HEK293 (cell line): ENCODE results near the gene DBF4B.
A peak's percentile ranks its signal among the peaks of the same experiment; 100 is the strongest.

Experiments
- CTCF ChIA-PET: fragments of 350-600 bp; formaldehyde crosslinking; extraction: SDS; loops from one replicate; lab custom pipeline; 2021; ENCODE audit warnings: antibody characterized with exemption; lab: Yijun Ruan, JAX
- POLR2A ChIA-PET: fragments of 300-600 bp; formaldehyde crosslinking; extraction: SDS; loops from one replicate; lab custom pipeline; 2020; ENCODE audit warnings: antibody characterized with exemption, inconsistent platforms; lab: Yijun Ruan, JAX
- H3K27ac ChIP-seq: fragments of 200-500 bp; sonication (Bioruptor generic); 2 replicates; pipeline ENCODE4 v1.5.1; 2014; ENCODE audit warnings: low read depth, low read length, control low read depth, inconsistent platforms; ENCODE audit errors: extremely low read depth
- H3K36me3 ChIP-seq, 2 experiments: fragments of 200-500 bp in 1 of 2; sonication (Bioruptor generic) in 1 of 2; 1 replicate in 1 of 2; 2 replicates in 1 of 2; pipeline ENCODE4 v1.5.1; 2014 to 2017; ENCODE audit warnings: inconsistent platforms in 2 of 2, low read length in 2 of 2; ENCODE audit not compliant: control insufficient read depth in 2 of 2, insufficient read depth in 1 of 2
- H3K4me1 ChIP-seq: fragments of 200-500 bp; sonication (Bioruptor generic); 2 replicates; pipeline ENCODE4 v1.5.1; 2014; ENCODE audit warnings: mild to moderate bottlenecking, low read length, inconsistent platforms; ENCODE audit not compliant: control insufficient read depth, insufficient read depth
- H3K4me3 ChIP-seq: 2 replicates; pipeline ENCODE4 v1.5.1; 2011; ENCODE audit warnings: low read depth, mild to moderate bottlenecking, control low read depth, low read length, moderate library complexity
- H3K9me3 ChIP-seq: fragments of 200-500 bp; sonication (Bioruptor generic); 2 replicates; pipeline ENCODE4 v1.5.1; 2014; ENCODE audit warnings: low read depth, low read length, inconsistent platforms; ENCODE audit not compliant: control insufficient read depth, insufficient read depth
- BCL11B ChIP-seq: fragments of 450-650 bp; formaldehyde crosslinking; IDR thresholded peaks from 2 replicates; pipeline ENCODE4 v1.5.1; 2016; ENCODE audit warnings: low read depth, missing biosample characterization, missing genetic modification characterization
- MEIS1 ChIP-seq: sonication (generic); formaldehyde crosslinking; IDR thresholded peaks from 2 replicates; pipeline ENCODE4 v1.8.1; 2022; ENCODE audit warnings: missing genetic modification reagents, mild to moderate bottlenecking, borderline replicate concordance
- SP3 ChIP-seq: fragments of 450-650 bp; formaldehyde crosslinking; IDR thresholded peaks from 2 replicates; pipeline ENCODE4 v1.5.1; 2016; ENCODE audit warnings: missing biosample characterization, missing genetic modification characterization
- SP7 ChIP-seq: fragments of 450-650 bp; formaldehyde crosslinking; IDR thresholded peaks from 2 replicates; pipeline ENCODE4 v1.5.1; 2016; ENCODE audit warnings: missing biosample characterization, missing genetic modification characterization
- ZBTB17 ChIP-seq: fragments of 450-650 bp; formaldehyde crosslinking; IDR thresholded peaks from 2 replicates; pipeline ENCODE4 v1.5.1; 2016; ENCODE audit warnings: missing biosample characterization, missing genetic modification characterization
- ZNF19 ChIP-seq: fragments of 450-650 bp; formaldehyde crosslinking; IDR thresholded peaks from 2 replicates; pipeline ENCODE4; 2016; ENCODE audit warnings: missing biosample characterization, missing genetic modification characterization, low read depth
- ZNF521 ChIP-seq: fragments of 450-650 bp; formaldehyde crosslinking; IDR thresholded peaks from 2 replicates; pipeline ENCODE4 v1.5.1; 2017; ENCODE audit warnings: missing biosample characterization, mild to moderate bottlenecking, missing genetic modification characterization
- TF ChIP-seq, protein P1 (sequence below): fragments of 450-650 bp; formaldehyde crosslinking; IDR thresholded peaks from 2 replicates; pipeline ENCODE4 v1.5.1; 2016; ENCODE audit warnings: missing biosample characterization, missing genetic modification characterization
- TF ChIP-seq, protein P2 (sequence below): fragments of 450-650 bp; formaldehyde crosslinking; IDR thresholded peaks from 2 replicates; pipeline ENCODE4 v1.5.1; 2016; ENCODE audit warnings: missing biosample characterization, missing genetic modification characterization
- TF ChIP-seq, protein P3 (sequence below): fragments of 450-650 bp; formaldehyde crosslinking; IDR thresholded peaks from 2 replicates; pipeline ENCODE4 v1.5.1; 2016; ENCODE audit warnings: missing biosample characterization, missing genetic modification characterization

Gene DBF4B

DNA sequence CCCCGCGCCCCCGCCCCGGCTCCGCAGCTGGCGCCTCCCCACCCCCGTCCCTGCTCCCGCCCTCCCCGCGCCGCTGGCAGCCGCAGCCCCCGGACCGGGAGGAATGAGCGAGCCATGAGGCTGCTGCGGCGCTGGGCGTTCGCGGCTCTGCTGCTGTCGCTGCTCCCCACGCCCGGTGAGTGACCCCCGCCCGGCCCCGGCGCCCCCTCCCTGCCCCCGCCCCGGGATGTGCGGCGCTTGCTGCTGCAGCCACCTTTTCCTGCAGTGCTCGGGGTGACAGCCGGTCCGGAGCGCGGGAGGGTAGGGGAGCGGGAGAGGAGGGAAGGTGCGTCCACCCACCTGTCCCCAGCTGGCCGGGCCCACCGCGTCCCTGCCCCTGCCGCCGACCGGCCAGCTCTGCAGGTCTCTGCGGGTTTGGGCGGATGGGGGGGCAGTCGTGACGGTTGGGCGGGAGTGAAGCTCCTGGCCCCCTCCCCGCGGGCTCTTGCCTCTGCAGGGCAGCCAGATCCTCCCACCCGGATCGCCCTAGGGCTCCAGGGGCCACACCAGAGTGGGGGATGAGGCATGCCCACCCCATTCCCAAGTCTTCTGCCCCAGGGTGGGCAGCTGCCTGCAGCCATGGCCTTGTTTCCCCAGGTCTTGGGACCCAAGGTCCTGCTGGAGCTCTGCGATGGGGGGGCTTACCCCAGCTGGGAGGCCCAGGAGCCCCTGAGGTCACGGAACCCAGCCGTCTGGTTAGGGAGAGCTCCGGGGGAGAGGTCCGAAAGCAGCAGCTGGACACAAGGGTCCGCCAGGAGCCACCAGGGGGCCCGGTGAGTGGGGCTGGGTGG is 50.8 kb downstream of the DBF4B start (continued):
- TF ChIP-seq MEIS1 (CRISPR knock-in tag) = no peak

DNA sequence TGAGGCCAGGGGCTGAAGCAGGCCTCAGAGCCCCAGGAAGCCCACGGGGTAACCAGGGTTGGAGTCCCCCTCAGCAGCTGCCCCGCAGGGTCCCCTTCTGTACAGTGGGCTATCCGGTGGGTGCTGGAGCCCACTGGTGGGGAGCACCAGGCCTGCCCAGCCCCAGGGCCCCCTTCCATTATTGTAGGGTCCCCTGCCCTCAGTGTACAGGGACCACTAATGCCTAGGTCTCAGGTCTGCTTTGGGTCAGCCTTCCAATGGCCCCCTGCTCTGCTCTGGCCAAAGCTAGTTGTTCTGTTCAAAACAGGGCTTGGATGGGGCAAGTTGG is 51.4 kb downstream of the DBF4B start:
- ChIA-PET POLR2A (interaction anchor here (0.6 to 1.6 kb wide), 4 partner anchors 38 to 159 kb away, joined by 3 to 4 read pairs (median 3); partner anchors contain the start of gene DBF4B), CTCF (interaction anchor here (0.6 kb wide), 1 partner anchor 392 kb away, joined by 5 read pairs; no protein-coding TSS in a partner anchor)
- Histone ChIP-seq H3K36me3 (no peaks in the 10 kb centered on the region), H3K27ac (peak overlapping the region; percentile 34; the same call in 1 of the 2 replicates), H3K4me1 (peaks cover 3% of the 10 kb centered on the region), H3K9me3 (no peaks in the 10 kb centered on the region), H3K4me3 (no peak overlapping the region)
- TF ChIP-seq, protein P1, sequence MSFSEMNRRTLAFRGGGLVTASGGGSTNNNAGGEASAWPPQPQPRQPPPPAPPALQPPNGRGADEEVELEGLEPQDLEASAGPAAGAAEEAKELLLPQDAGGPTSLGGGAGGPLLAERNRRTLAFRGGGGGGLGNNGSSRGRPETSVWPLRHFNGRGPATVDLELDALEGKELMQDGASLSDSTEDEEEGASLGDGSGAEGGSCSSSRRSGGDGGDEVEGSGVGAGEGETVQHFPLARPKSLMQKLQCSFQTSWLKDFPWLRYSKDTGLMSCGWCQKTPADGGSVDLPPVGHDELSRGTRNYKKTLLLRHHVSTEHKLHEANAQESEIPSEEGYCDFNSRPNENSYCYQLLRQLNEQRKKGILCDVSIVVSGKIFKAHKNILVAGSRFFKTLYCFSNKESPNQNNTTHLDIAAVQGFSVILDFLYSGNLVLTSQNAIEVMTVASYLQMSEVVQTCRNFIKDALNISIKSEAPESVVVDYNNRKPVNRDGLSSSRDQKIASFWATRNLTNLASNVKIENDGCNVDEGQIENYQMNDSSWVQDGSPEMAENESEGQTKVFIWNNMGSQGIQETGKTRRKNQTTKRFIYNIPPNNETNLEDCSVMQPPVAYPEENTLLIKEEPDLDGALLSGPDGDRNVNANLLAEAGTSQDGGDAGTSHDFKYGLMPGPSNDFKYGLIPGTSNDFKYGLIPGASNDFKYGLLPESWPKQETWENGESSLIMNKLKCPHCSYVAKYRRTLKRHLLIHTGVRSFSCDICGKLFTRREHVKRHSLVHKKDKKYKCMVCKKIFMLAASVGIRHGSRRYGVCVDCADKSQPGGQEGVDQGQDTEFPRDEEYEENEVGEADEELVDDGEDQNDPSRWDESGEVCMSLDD = 0 out of 2 replicates have a peak, but pooled peaks have one; percentile 12
- no peak for TF ChIP-seq BCL11B (tag by site-specific recombination)
- TF ChIP-seq ZNF19 (tag by site-specific recombination) = no peak
- TF ChIP-seq, protein P2, sequence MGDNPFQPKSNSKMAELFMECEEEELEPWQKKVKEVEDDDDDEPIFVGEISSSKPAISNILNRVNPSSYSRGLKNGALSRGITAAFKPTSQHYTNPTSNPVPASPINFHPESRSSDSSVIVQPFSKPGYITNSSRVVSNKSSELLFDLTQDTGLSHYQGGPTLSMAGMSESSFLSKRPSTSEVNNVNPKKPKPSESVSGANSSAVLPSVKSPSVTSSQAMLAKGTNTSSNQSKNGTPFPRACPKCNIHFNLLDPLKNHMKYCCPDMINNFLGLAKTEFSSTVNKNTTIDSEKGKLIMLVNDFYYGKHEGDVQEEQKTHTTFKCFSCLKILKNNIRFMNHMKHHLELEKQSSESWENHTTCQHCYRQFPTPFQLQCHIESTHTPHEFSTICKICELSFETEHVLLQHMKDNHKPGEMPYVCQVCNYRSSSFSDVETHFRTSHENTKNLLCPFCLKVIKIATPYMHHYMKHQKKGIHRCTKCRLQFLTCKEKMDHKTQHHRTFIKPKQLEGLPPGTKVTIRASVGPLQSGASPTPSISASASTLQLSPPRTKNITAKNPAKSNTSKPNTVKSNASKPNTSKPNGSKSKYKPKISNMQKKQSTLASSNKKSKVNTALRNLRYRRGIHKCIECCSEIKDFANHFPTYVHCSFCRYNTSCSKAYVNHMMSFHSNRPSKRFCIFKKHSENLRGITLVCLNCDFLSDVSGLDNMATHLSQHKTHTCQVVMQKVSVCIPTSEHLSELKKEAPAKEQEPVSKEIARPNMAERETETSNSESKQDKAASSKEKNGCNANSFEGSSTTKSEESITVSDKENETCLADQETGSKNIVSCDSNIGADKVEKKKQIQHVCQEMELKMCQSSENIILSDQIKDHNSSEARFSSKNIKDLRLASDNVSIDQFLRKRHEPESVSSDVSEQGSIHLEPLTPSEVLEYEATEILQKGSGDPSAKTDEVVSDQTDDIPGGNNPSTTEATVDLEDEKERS (tag by site-specific recombination) = no peak
- no peak for TF ChIP-seq SP7
- no peak for TF ChIP-seq ZNF521

DNA sequence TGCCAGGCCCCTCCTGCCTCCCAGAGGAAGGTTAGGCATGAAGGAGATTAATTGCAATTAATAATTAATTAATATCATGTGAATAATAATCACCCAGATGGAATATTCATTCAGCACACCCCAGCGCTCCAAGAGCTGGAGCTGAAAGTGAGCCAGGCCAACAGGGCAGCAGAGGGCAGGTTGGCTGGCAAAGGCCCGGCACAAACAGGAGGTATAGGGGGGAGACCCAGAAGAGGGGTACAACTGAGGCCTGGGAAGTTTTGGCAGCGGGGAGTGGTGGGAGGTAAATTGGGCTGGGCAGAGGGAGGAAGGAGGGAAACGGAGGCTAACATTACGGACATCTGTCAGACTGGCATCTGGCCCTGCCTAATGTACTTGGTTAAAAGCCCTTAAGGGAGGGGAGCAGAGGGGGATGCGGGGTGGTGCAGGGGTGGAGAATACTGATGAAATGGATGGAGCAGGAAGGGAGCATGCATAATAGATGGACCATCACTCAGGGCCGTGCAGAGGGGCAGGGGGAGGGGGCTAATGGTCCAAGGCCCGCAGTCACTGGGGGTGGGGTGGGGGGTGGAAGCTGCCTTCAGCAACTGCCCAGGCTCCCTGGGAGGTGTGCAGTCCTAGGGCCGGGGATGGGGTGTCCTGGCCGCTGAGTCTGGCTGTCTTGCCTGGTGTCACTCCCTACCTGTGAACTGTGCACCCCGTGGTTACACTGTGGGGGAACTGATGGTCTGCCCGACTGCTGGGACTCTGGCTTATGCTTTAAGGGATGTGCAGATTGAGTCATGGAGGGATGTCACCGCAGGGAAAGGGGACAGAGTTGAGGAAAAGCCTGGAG is 52.2 kb downstream of the DBF4B start:
- Histone ChIP-seq H3K4me3 (no peak overlapping the region), H3K36me3 (no peaks in the 10 kb centered on the region), H3K27ac (no peak overlapping the region), H3K4me1 (peaks cover 3% of the 10 kb centered on the region), H3K9me3 (no peaks in the 10 kb centered on the region)
- POLR2A ChIA-PET = no interaction called here
- peak; percentile 55; the same call in 1 of the 2 replicates for TF ChIP-seq ZBTB17 (tag by site-specific recombination)
- no peak for TF ChIP-seq SP3 (tag by site-specific recombination)
- TF ChIP-seq, protein P3, sequence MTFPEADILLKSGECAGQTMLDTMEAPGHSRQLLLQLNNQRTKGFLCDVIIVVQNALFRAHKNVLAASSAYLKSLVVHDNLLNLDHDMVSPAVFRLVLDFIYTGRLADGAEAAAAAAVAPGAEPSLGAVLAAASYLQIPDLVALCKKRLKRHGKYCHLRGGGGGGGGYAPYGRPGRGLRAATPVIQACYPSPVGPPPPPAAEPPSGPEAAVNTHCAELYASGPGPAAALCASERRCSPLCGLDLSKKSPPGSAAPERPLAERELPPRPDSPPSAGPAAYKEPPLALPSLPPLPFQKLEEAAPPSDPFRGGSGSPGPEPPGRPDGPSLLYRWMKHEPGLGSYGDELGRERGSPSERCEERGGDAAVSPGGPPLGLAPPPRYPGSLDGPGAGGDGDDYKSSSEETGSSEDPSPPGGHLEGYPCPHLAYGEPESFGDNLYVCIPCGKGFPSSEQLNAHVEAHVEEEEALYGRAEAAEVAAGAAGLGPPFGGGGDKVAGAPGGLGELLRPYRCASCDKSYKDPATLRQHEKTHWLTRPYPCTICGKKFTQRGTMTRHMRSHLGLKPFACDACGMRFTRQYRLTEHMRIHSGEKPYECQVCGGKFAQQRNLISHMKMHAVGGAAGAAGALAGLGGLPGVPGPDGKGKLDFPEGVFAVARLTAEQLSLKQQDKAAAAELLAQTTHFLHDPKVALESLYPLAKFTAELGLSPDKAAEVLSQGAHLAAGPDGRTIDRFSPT (tag by site-specific recombination) = peak; percentile 20; the same call in 1 of the 2 replicates
- CTCF ChIA-PET = no interaction called here
